ENCODE results near the gene GSTM5.

The GSTM5 gene

DNA sequence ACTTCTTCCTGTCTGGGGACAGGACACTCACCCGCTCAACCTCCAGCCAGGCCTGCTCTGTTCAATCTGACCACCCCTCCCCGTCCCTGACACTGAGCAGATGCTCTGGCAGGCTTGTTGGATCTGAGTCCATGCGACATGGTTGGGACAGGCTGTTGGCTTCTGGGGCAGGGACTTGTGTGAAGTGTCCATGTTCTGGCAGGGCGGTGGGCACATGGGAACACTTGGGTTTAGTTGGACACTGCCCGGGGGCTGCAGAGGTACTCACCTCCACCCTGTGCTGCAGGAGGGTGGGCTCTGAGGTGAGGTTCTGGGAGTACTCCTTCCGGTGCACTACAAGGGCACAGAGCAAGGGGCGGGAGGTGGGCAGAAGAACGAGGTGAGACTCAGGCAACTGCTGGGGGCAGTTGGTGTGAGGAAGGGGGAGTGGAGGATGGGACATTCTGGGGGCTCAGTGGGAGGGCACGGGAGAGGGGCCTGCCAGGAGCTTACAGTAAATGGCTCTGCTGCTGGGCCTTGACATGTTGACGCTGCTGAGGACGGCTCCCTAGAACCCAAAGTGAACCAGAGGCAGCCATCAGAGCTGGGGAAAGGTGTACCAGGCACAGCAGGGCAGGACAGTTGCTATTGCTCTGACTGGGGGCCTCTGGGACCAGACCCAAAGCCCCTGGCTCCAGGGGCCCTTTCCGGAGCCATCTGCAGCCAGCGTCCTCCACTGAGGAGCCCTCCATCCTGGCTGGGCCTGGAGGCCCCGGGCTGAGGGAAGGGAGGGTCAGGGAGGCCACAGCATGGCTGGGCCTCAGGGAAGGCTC, 49.4 kb downstream of the GSTM5 start:
- TF ChIP-seq EZH2phosphoT487 (IDR thresholded peaks at IDR 0.05; ENCODE audit: low read depth) = no peak
- TF ChIP-seq, protein P1, sequence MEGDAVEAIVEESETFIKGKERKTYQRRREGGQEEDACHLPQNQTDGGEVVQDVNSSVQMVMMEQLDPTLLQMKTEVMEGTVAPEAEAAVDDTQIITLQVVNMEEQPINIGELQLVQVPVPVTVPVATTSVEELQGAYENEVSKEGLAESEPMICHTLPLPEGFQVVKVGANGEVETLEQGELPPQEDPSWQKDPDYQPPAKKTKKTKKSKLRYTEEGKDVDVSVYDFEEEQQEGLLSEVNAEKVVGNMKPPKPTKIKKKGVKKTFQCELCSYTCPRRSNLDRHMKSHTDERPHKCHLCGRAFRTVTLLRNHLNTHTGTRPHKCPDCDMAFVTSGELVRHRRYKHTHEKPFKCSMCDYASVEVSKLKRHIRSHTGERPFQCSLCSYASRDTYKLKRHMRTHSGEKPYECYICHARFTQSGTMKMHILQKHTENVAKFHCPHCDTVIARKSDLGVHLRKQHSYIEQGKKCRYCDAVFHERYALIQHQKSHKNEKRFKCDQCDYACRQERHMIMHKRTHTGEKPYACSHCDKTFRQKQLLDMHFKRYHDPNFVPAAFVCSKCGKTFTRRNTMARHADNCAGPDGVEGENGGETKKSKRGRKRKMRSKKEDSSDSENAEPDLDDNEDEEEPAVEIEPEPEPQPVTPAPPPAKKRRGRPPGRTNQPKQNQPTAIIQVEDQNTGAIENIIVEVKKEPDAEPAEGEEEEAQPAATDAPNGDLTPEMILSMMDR (IDR thresholded peaks at IDR 0.05; ENCODE audit: low read depth, low read length) = no peak
- Histone ChIP-seq H3K79me2 (ENCODE audit: low read length) (no peaks in the 10 kb centered on the region), H3K4me3 (ENCODE audit: low read length) (no peak overlapping the region), H3K4me2 (ENCODE audit: low read length) (no peak overlapping the region), H4K20me1 (ENCODE audit: insufficient read depth, low read length) (no peaks in the 10 kb centered on the region), H2AFZ (ENCODE audit: low read depth, low read length) (no peak overlapping the region), H3K9ac (ENCODE audit: low read length) (no peak overlapping the region), H3K36me3 (replicated peaks; ENCODE audit: low read depth, low read length) (no peaks in the 10 kb centered on the region), H3K27me3 (ENCODE audit: low read depth, low read length) (no peaks in the 10 kb centered on the region), H3K4me1 (ENCODE audit: low read length) (peaks cover 7% of the 10 kb centered on the region; the same call in 1 of the 2 replicates), H3K27ac (ENCODE audit: low read length) (no peak overlapping the region), H3K9me3 (ENCODE audit: insufficient read depth, low read length) (no peaks in the 10 kb centered on the region)

DNA sequence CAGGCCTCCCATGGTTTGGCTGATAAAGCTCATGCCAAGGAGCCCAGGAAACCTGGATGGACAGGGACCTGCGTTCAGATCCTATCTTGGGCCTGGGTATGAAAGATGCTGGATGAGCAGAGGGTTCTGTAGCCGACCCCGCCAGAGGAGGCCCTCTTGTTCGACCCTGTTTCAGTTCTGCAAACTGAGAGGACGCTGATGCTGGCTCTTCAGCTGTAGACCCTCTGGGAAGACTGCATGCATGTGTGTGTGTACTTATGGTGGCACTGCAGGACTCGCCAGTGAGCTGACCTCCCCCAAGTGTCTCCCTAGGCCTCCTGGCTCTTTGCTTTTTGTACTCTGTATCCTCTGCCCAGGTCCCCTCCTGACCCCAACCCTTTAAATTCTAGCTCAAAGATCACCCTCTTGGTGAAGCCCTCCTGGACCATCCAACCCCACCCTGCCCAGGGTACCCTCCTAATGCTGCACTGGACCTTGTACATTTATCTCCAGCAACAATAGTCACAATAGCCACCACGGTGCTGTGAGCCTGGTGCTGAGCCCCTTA, 50.1 kb downstream of the GSTM5 start:
- no peak overlapping the region for H2AFZ ChIP-seq (ENCODE audit: low read depth, low read length)
- peaks cover 7% of the 10 kb centered on the region; the same call in 1 of the 2 replicates for H3K4me1 ChIP-seq (ENCODE audit: low read length)
- H4K20me1 ChIP-seq (ENCODE audit: insufficient read depth, low read length) = no peaks in the 10 kb centered on the region
- no peak overlapping the region for H3K4me2 ChIP-seq (ENCODE audit: low read length)
- no peak for TF ChIP-seq EZH2phosphoT487 (IDR thresholded peaks at IDR 0.05; ENCODE audit: low read depth)
- TF ChIP-seq, protein P1 (IDR thresholded peaks at IDR 0.05; ENCODE audit: low read depth, low read length) = no peak
- no peaks in the 10 kb centered on the region for H3K36me3 ChIP-seq (replicated peaks; ENCODE audit: low read depth, low read length)
- H3K27me3 ChIP-seq (ENCODE audit: low read depth, low read length) = no peaks in the 10 kb centered on the region
- no peak overlapping the region for H3K27ac ChIP-seq (ENCODE audit: low read length)
- no peaks in the 10 kb centered on the region for H3K79me2 ChIP-seq (ENCODE audit: low read length)
- no peak overlapping the region for H3K9ac ChIP-seq (ENCODE audit: low read length)
- H3K9me3 ChIP-seq (ENCODE audit: insufficient read depth, low read length) = no peaks in the 10 kb centered on the region
- H3K4me3 ChIP-seq (ENCODE audit: low read length) = no peak overlapping the region

DNA sequence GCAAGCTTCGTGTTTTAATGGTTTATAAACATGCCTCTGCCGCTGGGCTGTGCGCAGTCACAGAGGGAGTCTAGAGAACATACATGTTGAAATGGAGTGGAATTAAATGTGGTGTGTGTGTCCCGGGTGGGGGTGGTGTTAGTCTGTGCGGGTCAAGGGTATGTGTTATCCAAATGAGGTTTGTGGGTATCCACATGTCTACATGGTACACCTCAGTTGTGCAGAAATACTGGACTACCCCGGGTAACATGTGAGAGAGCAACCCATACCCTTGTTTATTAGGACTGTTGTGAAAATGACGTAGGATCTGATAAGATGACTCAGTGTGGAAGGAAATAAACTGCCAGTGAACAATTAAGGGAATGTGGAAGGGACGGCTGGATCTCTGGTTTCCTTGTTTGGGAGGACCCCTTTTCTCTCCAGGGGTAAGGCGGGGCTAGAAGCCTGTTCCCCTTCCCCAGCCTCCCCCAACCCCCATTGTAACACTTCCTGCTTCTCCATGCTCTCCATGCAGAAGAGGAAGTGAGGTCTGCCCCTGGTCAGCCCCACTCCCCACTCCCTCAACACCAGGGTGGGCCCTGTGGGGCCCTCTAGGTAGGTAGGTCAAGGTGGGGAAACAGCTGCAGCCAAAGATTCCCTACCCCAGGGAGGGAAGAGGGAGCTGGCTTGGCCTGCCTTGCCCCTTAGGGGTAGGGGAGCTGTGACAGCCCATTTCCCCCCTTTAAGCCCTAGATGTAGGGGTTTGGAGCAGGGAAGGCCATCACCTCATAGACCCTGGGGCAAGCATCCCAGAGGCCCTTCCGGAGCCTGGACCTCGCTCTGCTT, 51.0 kb downstream of the GSTM5 start:
- Histone ChIP-seq H3K36me3 (replicated peaks; ENCODE audit: low read depth, low read length) (no peaks in the 10 kb centered on the region), H3K79me2 (ENCODE audit: low read length) (no peaks in the 10 kb centered on the region), H3K4me3 (ENCODE audit: low read length) (no peak overlapping the region), H3K9me3 (ENCODE audit: insufficient read depth, low read length) (no peaks in the 10 kb centered on the region), H3K9ac (ENCODE audit: low read length) (no peak overlapping the region), H3K4me2 (ENCODE audit: low read length) (no peak overlapping the region), H3K27ac (ENCODE audit: low read length) (no peak overlapping the region), H3K27me3 (ENCODE audit: low read depth, low read length) (no peaks in the 10 kb centered on the region), H3K4me1 (ENCODE audit: low read length) (peaks cover 7% of the 10 kb centered on the region; the same call in 1 of the 2 replicates), H4K20me1 (ENCODE audit: insufficient read depth, low read length) (no peaks in the 10 kb centered on the region), H2AFZ (ENCODE audit: low read depth, low read length) (peak overlapping the region; percentile 2; the same call in 1 of the 2 replicates)
- TF ChIP-seq, protein P1 (IDR thresholded peaks at IDR 0.05; ENCODE audit: low read depth, low read length) = no peak
- TF ChIP-seq EZH2phosphoT487 (IDR thresholded peaks at IDR 0.05; ENCODE audit: low read depth) = no peak
